Panc1 (cell line): ENCODE measurements around the gene KIZ. TPM values are rescaled to one million over a fixed set of nuclear protein-coding genes. Genes with fewer than 3 reads are reported as not detected.

ENCODE experiments used
- ATAC-seq: fragments of 200-7000 bp; cut with Tn5 transposase; 2 replicates; pipeline ENCODE4 v1.9.1; 2020; ENCODE audit warnings: mild to moderate bottlenecking, moderate library complexity
- BruUV-seq: library from RNA; stranded (reverse); fragments of 400-500 nt; replicated peaks from 2 replicates; lab custom pipeline; 2021; lab: Mats Ljungman, UMichigan
- CTCF ChIA-PET: fragments of 300-600 bp; sonication (Branson Sonifier 250); formaldehyde crosslinking; loops from one replicate; lab custom pipeline; 2022; ENCODE audit warnings: antibody characterized with exemption; lab: Charles Lee
- POLR2A ChIA-PET: fragments of 300-600 bp; sonication (Branson Sonifier 250); formaldehyde crosslinking; loops from one replicate; lab custom pipeline; 2022; ENCODE audit warnings: antibody characterized with exemption; lab: Charles Lee
- DNase-seq: peaks from one replicate; pipeline ENCODE4 v3.0.0-alpha.2; 2010; ENCODE audit warnings: low read depth, low spot score
- H3K27ac ChIP-seq: 2 replicates; pipeline ENCODE4 v1.5.1; 2011; ENCODE audit warnings: mild to moderate bottlenecking, low read length, inconsistent platforms
- H3K27me3 ChIP-seq: fragments of 200-500 bp; sonication (Bioruptor generic); 2 replicates; pipeline ENCODE4 v1.6.0; 2014; ENCODE audit warnings: low read length, inconsistent platforms; ENCODE audit not compliant: control insufficient read depth, insufficient read depth
- H3K36me3 ChIP-seq: fragments of 200-500 bp; sonication (Bioruptor generic); 2 replicates; pipeline ENCODE4 v1.5.1; 2014; ENCODE audit warnings: inconsistent platforms, mild to moderate bottlenecking, low read length, moderate library complexity; ENCODE audit not compliant: control insufficient read depth, insufficient read depth
- H3K4me1 ChIP-seq: 2 replicates; pipeline ENCODE4 v1.5.1; 2011; ENCODE audit warnings: inconsistent platforms, mild to moderate bottlenecking, low read length, moderate library complexity; ENCODE audit not compliant: control insufficient read depth, insufficient read depth
- H3K4me3 ChIP-seq, 2 experiments: 2 replicates each; pipeline ENCODE4 v1.5.1; 2011 to 2012; ENCODE audit warnings: low read depth in 2 of 2, low read length in 2 of 2, mild to moderate bottlenecking in 2 of 2, inconsistent platforms in 1 of 2, moderate library complexity in 1 of 2
- H3K9me3 ChIP-seq: fragments of 200-500 bp; sonication (Bioruptor generic); 2 replicates; pipeline ENCODE4 v1.5.1; 2014; ENCODE audit warnings: low read depth, mild to moderate bottlenecking, inconsistent platforms, low read length, moderate library complexity; ENCODE audit not compliant: control insufficient read depth, insufficient read depth
- CTCF ChIP-seq: fragments of 450-650 bp; IDR thresholded peaks from 2 replicates; pipeline ENCODE4 v1.5.1; 2017; ENCODE audit warnings: mild to moderate bottlenecking
- POLR2AphosphoS5 ChIP-seq: IDR thresholded peaks from 2 replicates; pipeline ENCODE4 v1.6.1; 2012; ENCODE audit warnings: mild to moderate bottlenecking, low read depth, low read length, moderate library complexity
- REST ChIP-seq, 2 experiments: IDR thresholded peaks; 2 replicates each; pipeline ENCODE4 v1.6.1; 2011 to 2012; ENCODE audit warnings: low read depth in 2 of 2, control low read depth in 1 of 2, low read length in 1 of 2, mild to moderate bottlenecking in 1 of 2, moderate library complexity in 1 of 2; ENCODE audit not compliant: insufficient read depth in 1 of 2
- SIN3A ChIP-seq: IDR thresholded peaks from 2 replicates; pipeline ENCODE4 v1.6.1; 2012; ENCODE audit warnings: low read depth, mild to moderate bottlenecking, low read length, moderate library complexity, borderline replicate concordance; ENCODE audit not compliant: insufficient read depth
- TCF7L2 ChIP-seq: IDR thresholded peaks from 2 replicates; pipeline ENCODE4 v1.6.1; 2011; ENCODE audit warnings: mild to moderate bottlenecking, low read depth, low read length, inconsistent platforms
- in situ Hi-C: cut with HindIII; loops from 2 replicates; pipeline ENCODE4 v1.10.0; 2016; ENCODE audit warnings: low sequenced_read_pairs, low pct_unique_long_range_greater_than_20kb
- intact Hi-C: fragments of 100-400 bp; cut with micrococcal nuclease; formaldehyde crosslinking; loops from one replicate; pipeline ENCODE4 v1.10.0; 2022; ENCODE audit not compliant: unreplicated experiment
- total RNA-seq: library from RNA; stranded (reverse); gene quantifications from one replicate; pipeline ENCODE4 v1.2.1, GENCODE V29; 2021; ENCODE audit not compliant: unreplicated experiment

KIZ gene
- total RNA-seq, 1 experiment from 2014 or later: 6.5 TPM

- Histone ChIP-seq H3K36me3 (no peaks in the 10 kb centered on the region; the same call in 1 of the 2 replicates), H3K4me3 (no peak overlapping the region), H3K9me3 (no peaks in the 10 kb centered on the region), H3K27me3 (no peaks in the 10 kb centered on the region), H3K4me1 (no peaks in the 10 kb centered on the region), H3K27ac (no peak overlapping the region)
- intact Hi-C loops (no loop called here), in situ Hi-C loops (no loop called here)
- ATAC-seq (no peak), DNase-seq (no peak)
- ChIA-PET CTCF (no interaction called here), POLR2A (no interaction called here)
- TF ChIP-seq REST (IDR thresholded peaks at IDR 0.05; ENCODE audit: insufficient read depth in 1 of 2, low read depth in 2 of 2, low read length in 1 of 2): no peak
- TF ChIP-seq CTCF: no peak
- TF ChIP-seq SIN3A: no peak
- no peak for TF ChIP-seq POLR2AphosphoS5
- TF ChIP-seq TCF7L2: no peak
- BruUV-seq: no TSS peak
Observed at GRCh38 chr20:21145424-21145823, 19.5 kb downstream of the KIZ start.

- Histone ChIP-seq H3K4me3 (no peak overlapping the region), H3K4me1 (no peaks in the 10 kb centered on the region), H3K27ac (no peak overlapping the region), H3K36me3 (no peaks in the 10 kb centered on the region; the same call in 1 of the 2 replicates), H3K9me3 (no peaks in the 10 kb centered on the region), H3K27me3 (no peaks in the 10 kb centered on the region)
- no TSS peak for BruUV-seq
- intact Hi-C loops (no loop called here), in situ Hi-C loops (no loop called here)
- ChIA-PET POLR2A (no interaction called here), CTCF (no interaction called here)
- DNase-seq (no peak), ATAC-seq (no peak)
- TF ChIP-seq REST (IDR thresholded peaks at IDR 0.05; ENCODE audit: insufficient read depth in 1 of 2, low read depth in 2 of 2, low read length in 1 of 2) (no peak), POLR2AphosphoS5 (no peak)
Observed at GRCh38 chr20:21146215-21146614, 20.3 kb downstream of the KIZ start.
